Neural cell (in vitro differentiated cells): Measurements from ENCODE around the gene PRIMPOL. TPM values are rescaled to one million over a fixed set of nuclear protein-coding genes. Genes with fewer than 3 reads are reported as not detected.
A peak's percentile ranks its signal among the peaks of the same experiment; 100 is the strongest.
"Not testable (repeated sequence)": the region's sequence is repeated elsewhere in the genome, so short reads cannot be mapped to it uniquely, and the experiment has no call there.

Source experiments
- H2AFZ ChIP-seq: fragments of 200-600, 300-800 bp; sonication (generic), shearing (Covaris generic); 2 replicates; pipeline ENCODE4 v1.6.0; 2014; ENCODE audit warnings: low read depth, mild to moderate bottlenecking, antibody characterized with exemption, low read length, moderate library complexity
- H3F3A ChIP-seq: fragments of 200-600 bp; shearing (Covaris generic); 2 replicates; pipeline ENCODE4 v1.6.1; 2016; ENCODE audit warnings: mild to moderate bottlenecking, moderate library complexity, mixed read lengths, antibody characterized with exemption, low read length; ENCODE audit not compliant: insufficient read depth, poor library complexity, severe bottlenecking
- H3K27ac ChIP-seq: fragments of 200-600, 300-800 bp; sonication (generic), shearing (Covaris generic); 2 replicates; pipeline ENCODE4 v1.5.1; 2014; ENCODE audit warnings: mild to moderate bottlenecking, low read length, moderate library complexity
- H3K27me3 ChIP-seq: fragments of 300-800, 200-600 bp; sonication (generic), shearing (Covaris generic); 2 replicates; pipeline ENCODE4 v1.6.0; 2014; ENCODE audit warnings: mild to moderate bottlenecking, low read depth, low read length, moderate library complexity; ENCODE audit not compliant: insufficient read depth
- H3K36me3 ChIP-seq: fragments of 300-800, 200-600 bp; sonication (generic), shearing (Covaris generic); 2 replicates; pipeline ENCODE4 v1.5.1; 2014; ENCODE audit warnings: mild to moderate bottlenecking, antibody characterized with exemption, low read length, moderate library complexity; ENCODE audit not compliant: insufficient read depth
- H3K4me2 ChIP-seq: fragments of 300-800, 200-600 bp; sonication (generic), shearing (Covaris generic); 2 replicates; pipeline ENCODE4 v1.6.0; 2014; ENCODE audit warnings: mild to moderate bottlenecking, low read length
- H3K4me3 ChIP-seq: fragments of 300-800, 200-600 bp; sonication (generic), shearing (Covaris generic); 2 replicates; pipeline ENCODE4 v1.5.1; 2014; ENCODE audit warnings: mild to moderate bottlenecking, low read length, moderate library complexity
- H3K79me2 ChIP-seq: fragments of 200-600 bp; shearing (Covaris generic); replicated peaks from 2 replicates; pipeline ENCODE4 v1.6.0; 2014; ENCODE audit warnings: mild to moderate bottlenecking, low read length, moderate library complexity; ENCODE audit not compliant: insufficient read depth
- H3K9ac ChIP-seq: fragments of 300-800, 200-600 bp; sonication (generic), shearing (Covaris generic); 2 replicates; pipeline ENCODE4 v1.6.1; 2016; ENCODE audit warnings: mild to moderate bottlenecking, low read length, mixed read lengths
- H3K9me2 ChIP-seq: fragments of 200-600 bp; shearing (Covaris generic); 2 replicates; pipeline ENCODE4 v1.6.1; 2016; ENCODE audit warnings: mild to moderate bottlenecking, low read length, mixed read lengths; ENCODE audit not compliant: insufficient read depth
- H3K9me3 ChIP-seq: fragments of 200-600, 300-800 bp; sonication (generic), shearing (Covaris generic); 2 replicates; pipeline ENCODE4 v1.6.1; 2016; ENCODE audit warnings: mild to moderate bottlenecking, mixed run types, low read length, moderate library complexity, mixed read lengths
- H4K20me1 ChIP-seq: fragments of 200-600 bp; shearing (Covaris generic); 2 replicates; pipeline ENCODE4 v1.6.1; 2016; ENCODE audit warnings: mild to moderate bottlenecking, mixed run types; ENCODE audit not compliant: insufficient read depth
- EP300 ChIP-seq: fragments of 450-650 bp; conservative IDR thresholded peaks from 2 replicates; pipeline ENCODE4 v1.6.1; 2014; ENCODE audit warnings: antibody characterized with exemption, mild to moderate bottlenecking, moderate library complexity; ENCODE audit not compliant: poor library complexity, severe bottlenecking
- EZH2 ChIP-seq: fragments of 200-600, 300-800 bp; shearing (Covaris generic), sonication (generic); IDR thresholded peaks from 2 replicates; pipeline ENCODE4 v1.6.1; 2014; ENCODE audit warnings: antibody characterized with exemption, low read length, borderline replicate concordance, mild to moderate bottlenecking; ENCODE audit not compliant: insufficient read depth, poor library complexity, severe bottlenecking
- MXI1 ChIP-seq: fragments of 450-650 bp; conservative IDR thresholded peaks from 2 replicates; pipeline ENCODE4 v1.6.1; 2014; ENCODE audit warnings: antibody characterized with exemption, mild to moderate bottlenecking; ENCODE audit not compliant: poor library complexity, severe bottlenecking
- RAD21 ChIP-seq: fragments of 450-650 bp; conservative IDR thresholded peaks from 2 replicates; pipeline ENCODE4 v1.6.1; 2014; ENCODE audit warnings: antibody characterized with exemption, mild to moderate bottlenecking, moderate library complexity
- REST ChIP-seq: IDR thresholded peaks from 2 replicates; pipeline ENCODE4 v1.6.1; 2012; ENCODE audit warnings: borderline replicate concordance
- SMC3 ChIP-seq: fragments of 450-650 bp; conservative IDR thresholded peaks from 2 replicates; pipeline ENCODE4 v1.6.1; 2014; ENCODE audit warnings: antibody characterized with exemption, mild to moderate bottlenecking, moderate library complexity; ENCODE audit not compliant: poor library complexity
- polyA plus RNA-seq: library from polyadenylated mRNA; depleted of rRNA; stranded (reverse); fragments of >200 nt; gene quantifications from 2 replicates; pipeline ENCODE4 v1.2.3, GENCODE V29; 2014

Gene PRIMPOL
- polyA plus RNA-seq, 1 donor from 2014 or later: 23.6 TPM

GRCh38 chr4:184734758-184735157 is 85.2 kb downstream of the PRIMPOL start:
- no peaks in the 10 kb centered on the region for H3F3A ChIP-seq
- no peaks in the 10 kb centered on the region for H3K36me3 ChIP-seq
- peak overlapping the region; percentile 74 for H3K27ac ChIP-seq
- H3K9ac ChIP-seq: peak overlapping the region; percentile 61
- H3K4me3 ChIP-seq: peak overlapping the region; percentile 84
- peaks cover 20% of the 10 kb centered on the region for H3K79me2 ChIP-seq
- H4K20me1 ChIP-seq: no peaks in the 10 kb centered on the region
- H3K9me3 ChIP-seq: no peaks in the 10 kb centered on the region
- peak overlapping the region; percentile 89 for H2AFZ ChIP-seq
- H3K27me3 ChIP-seq: no peaks in the 10 kb centered on the region
- no peaks in the 10 kb centered on the region for H3K9me2 ChIP-seq
- peak overlapping the region; percentile 56 for H3K4me2 ChIP-seq
- no peak for TF ChIP-seq EP300

- not testable (repeated sequence) for H3K9me3 ChIP-seq, H3K36me3 ChIP-seq, H3F3A ChIP-seq, H3K9me2 ChIP-seq, H3K27me3 ChIP-seq, H4K20me1 ChIP-seq, H3K4me3 ChIP-seq, H2AFZ ChIP-seq, H3K79me2 ChIP-seq, H3K9ac ChIP-seq, H3K4me2 ChIP-seq, H3K27ac ChIP-seq
These were observed 90.0 kb downstream of the PRIMPOL start for GRCh38 chr4:184739575-184739974.

- no peak overlapping the region for H3K9ac ChIP-seq
- no peak for TF ChIP-seq REST
- no peak for TF ChIP-seq SMC3
- no peak for TF ChIP-seq EP300
- TF ChIP-seq RAD21: no peak
- TF ChIP-seq EZH2: no peak
- TF ChIP-seq MXI1: no peak
- no peaks in the 10 kb centered on the region for H3K9me3 ChIP-seq
- no peak overlapping the region for H3K4me2 ChIP-seq
- H3K79me2 ChIP-seq: no peaks in the 10 kb centered on the region
- H3K27me3 ChIP-seq: no peaks in the 10 kb centered on the region
- no peaks in the 10 kb centered on the region for H3F3A ChIP-seq
- no peaks in the 10 kb centered on the region for H3K36me3 ChIP-seq
- no peaks in the 10 kb centered on the region for H4K20me1 ChIP-seq
- no peak overlapping the region for H3K4me3 ChIP-seq
- no peak overlapping the region for H3K27ac ChIP-seq
- H3K9me2 ChIP-seq: no peaks in the 10 kb centered on the region
- no peak overlapping the region for H2AFZ ChIP-seq
These were observed 91.4 kb downstream of the PRIMPOL start for GRCh38 chr4:184740980-184741391.

GRCh38 chr4:184741651-184742050 is 92.1 kb downstream of the PRIMPOL start:
- not testable (repeated sequence) for H3K36me3 ChIP-seq, H3K27me3 ChIP-seq, H2AFZ ChIP-seq, H3F3A ChIP-seq, H3K9me3 ChIP-seq, H3K4me2 ChIP-seq, H4K20me1 ChIP-seq, H3K9ac ChIP-seq, H3K4me3 ChIP-seq, H3K27ac ChIP-seq, H3K9me2 ChIP-seq, H3K79me2 ChIP-seq
